GM19463 (cell line): Measurements from ENCODE around the gene SCARB1.

Source experiments
- ATAC-seq: cut with Tn5 transposase; IDR thresholded peaks from one replicate; pipeline ENCODE4 v1.9.1; 2021; ENCODE audit warnings: mild to moderate bottlenecking, moderate library complexity; ENCODE audit not compliant: unreplicated experiment

Gene SCARB1

DNA sequence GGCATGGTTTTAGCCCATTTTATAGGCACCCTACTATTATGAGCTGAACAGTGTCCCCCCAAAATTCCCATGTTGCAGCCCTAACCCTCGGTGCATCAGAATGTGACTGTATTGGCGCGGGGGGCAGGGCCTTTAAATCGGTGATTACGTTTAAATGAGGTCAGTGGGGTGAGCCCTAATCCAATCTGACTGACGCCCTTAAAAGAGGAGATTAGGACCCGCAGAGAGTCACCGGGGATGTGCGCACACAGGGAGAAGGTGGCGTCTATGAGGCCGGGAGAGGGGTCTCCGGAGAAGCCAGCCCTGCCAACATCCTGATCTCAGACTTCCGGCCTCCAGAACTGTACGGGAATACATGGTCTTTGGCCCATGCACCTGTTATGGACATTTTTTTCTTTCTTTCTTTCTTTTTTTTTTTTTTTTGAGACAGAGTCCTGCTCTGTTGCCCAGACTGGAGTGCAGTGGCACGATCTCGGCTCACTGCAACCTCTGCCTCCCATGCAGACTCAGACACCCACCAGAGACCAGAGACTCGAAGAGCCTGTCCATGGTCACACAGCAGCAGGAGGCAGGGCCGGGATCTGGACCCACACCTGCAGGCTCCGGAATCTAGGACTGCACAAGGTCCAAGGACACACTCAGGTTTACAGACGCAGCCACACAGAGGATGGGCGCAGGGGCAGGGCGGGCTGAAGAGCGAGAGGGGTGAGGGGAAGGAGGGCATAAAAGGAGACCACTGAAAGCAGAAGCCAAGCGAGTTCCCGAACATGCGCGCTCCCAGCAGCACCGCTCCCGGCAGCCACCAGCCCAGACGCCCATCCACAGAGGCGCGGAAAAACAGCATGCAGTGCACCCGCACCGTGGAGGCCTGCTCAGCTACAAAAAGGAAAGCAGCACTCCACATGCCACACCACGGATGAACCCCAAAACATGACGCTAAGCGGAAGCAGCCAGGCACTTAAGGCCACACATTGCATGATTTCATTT lies 19.0 kb downstream of the SCARB1 start:
- ATAC-seq = no peak

GRCh38 chr12:124842800-124843510 lies 20.7 kb downstream of the SCARB1 start:
- ATAC-seq = no peak

DNA sequence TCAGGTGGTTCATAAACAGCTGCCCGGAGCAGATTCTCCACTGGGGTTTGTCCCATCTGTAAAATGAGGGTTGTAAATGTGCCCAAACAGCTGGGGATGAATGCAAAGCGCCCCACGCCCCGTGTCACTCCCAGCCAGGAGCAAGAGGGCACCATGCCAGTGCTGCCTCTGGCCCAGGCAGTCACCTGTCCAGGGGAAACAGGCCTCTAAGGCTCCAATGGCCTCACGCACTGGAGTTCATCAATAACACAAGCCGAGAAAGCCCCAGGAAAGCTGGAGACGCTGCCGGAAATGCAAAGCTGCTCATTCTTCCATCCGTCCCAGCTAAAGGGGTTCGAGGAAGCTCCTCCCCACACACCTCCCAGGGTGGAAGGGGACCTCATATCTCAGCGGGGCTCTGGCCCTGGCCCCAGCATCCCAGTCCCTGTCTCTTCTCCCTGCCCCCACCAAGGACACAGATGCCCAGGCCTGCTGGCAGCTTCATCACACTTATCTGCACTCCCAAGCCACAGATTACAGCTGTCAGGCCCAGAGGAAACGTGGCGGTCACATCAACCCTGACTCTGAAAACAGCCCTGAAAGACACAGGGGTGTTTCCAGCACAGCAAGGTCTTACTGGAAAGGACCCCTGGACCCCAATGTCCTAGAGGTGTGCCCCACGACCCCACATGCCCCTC lies 21.5 kb downstream of the SCARB1 start:
- no peak for ATAC-seq

DNA sequence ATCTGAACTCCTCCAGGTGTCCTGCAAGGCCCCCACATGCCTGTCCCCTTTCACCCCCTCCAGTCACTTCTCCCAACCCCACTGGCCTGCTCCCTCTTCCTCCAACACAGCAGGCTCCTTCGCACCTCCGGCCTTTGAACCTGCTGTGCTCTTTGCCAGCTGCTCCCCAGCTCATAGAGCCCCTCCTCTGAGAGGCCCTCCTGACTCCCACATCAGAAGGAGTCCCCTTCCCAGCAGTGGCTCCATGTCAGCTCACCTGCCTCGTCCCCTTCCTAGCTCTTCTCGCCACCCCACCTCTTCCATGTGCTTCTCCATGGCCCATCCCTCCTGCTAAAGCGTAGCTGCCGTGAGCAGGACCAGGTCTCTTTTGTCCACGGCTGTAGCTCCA lies 22.1 kb downstream of the SCARB1 start:
- ATAC-seq = no peak

DNA sequence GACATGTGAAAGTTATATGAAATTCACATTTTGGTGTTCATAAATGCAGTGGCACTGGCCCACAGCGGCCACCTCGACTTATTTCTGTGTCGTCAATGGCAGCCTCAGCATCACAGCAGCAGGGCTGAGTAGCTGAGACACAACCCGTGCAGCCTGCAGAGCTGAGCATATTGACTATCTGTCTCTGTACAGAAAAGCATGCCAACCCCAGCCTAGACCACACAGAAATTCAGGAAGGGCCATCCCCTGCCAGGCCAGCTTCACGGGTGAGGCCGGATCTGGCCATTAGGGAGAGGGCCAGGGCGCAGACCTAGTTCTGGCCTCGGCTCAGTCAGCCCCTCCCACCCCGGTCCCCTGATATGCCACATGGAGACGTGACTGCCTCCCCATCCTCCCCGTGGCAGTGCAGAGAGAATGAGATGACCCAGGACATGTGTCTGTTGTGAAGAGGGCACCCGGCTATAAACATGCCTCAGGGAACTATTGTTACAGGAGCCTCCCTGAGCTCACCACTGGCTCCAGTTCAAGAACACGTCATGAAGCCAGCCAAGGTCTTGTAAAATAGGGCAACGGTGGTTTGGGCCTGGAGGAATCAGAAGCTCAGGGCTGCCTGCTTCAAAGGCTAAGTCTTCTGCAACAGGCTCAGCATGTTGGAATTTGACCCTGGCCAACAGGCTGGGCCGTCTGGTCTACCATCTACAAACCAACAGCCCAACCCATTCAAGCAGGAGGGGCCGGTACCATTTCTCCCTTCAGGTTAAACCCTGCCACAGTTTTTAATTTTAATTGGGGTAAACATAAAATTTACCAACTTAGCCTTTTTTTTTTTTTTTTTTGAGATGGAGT lies 25.5 kb downstream of the SCARB1 start:
- ATAC-seq = no peak

DNA sequence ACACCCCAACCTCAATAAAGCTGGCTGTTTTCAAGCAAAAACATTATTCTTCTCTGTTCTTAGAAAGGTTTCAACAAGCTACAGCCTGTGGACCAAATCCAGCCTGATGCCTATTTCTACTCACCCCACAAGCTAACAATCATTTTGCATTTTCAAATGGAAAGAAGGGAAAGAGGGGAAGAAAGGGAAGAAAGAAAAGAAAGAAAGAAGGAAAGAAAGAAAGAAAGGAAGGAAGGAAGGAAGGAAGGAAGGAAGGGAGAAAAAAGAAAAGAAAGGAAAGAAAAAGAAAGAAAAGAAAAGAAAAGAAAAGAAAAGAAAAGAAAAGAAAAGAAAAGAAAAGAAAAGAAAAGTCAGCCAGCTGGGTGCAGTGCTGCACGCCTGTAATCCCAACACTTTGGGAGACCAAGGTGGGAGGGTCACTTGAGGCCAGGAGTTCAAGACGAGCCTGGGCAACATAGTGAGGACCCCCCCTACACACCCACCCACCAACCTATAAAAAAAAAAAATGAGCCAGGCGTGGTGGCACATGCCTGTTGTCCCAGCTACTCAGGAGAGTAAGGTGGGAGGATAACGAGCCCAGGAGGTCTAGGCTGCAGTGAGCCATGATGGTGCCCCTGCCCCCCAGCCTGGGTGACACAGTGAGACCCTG lies 26.3 kb downstream of the SCARB1 start:
- no peak for ATAC-seq

DNA sequence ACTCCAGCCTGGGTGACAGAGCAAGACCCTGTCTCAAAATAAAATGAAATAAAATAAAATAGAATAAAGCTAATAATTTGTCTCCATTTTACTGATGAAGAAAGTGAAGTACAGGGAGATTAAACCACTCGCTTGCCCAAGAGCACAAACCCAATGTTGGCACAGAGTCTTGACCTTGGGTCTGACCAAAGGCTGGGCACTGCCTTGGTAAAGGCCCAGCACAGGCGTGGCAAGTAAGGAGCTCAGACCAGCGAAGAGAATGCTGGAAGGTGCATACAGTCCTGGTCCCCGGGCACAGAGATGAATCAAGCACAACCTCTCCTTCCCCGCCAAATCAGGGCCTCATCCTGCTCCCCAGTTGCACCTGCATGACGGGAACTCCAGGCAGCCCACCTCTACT lies 26.9 kb downstream of the SCARB1 start:
- no peak for ATAC-seq

DNA sequence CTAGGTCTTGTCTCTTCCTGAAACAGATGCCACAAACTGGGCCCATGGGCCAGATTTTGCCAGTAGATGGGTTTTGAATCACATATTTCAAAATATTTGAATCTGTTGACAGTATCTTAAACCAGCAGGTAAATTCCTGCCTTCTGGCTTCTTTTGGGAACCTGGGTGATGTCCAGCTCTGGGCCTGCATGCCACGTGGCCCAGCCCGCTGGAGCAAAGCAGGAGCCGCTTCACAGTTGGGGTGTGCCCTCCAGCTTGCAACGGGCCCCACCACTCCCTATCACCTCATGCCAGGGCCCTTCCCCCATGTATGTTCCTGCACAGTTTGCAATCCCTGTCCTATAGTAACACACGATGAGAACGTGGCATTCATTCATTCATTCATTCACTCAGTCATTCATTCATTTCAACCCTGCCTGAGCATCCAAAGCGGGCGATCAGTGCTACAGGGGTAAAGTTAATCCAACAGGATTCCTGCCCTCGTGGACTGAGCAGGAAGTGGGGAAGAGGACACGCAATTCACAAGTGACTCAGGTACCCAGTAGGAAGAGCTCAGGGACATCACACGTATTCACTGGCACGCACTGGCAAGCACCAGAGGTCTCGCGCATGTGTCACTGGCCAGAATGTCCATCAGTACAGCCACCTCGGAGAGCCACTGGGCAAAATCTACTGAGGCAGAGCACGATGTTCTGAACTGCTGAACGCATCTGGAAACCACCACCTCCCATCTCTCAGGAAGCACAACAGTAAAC lies 27.8 kb downstream of the SCARB1 start:
- ATAC-seq = no peak

GRCh38 chr12:124834822-124835221 lies 28.8 kb downstream of the SCARB1 start:
- no peak for ATAC-seq

GRCh38 chr12:124833693-124834122 lies 30.0 kb downstream of the SCARB1 start:
- ATAC-seq = no peak

- no peak for ATAC-seq
These were observed 30.8 kb downstream of the SCARB1 start for GRCh38 chr12:124832856-124833255.

DNA sequence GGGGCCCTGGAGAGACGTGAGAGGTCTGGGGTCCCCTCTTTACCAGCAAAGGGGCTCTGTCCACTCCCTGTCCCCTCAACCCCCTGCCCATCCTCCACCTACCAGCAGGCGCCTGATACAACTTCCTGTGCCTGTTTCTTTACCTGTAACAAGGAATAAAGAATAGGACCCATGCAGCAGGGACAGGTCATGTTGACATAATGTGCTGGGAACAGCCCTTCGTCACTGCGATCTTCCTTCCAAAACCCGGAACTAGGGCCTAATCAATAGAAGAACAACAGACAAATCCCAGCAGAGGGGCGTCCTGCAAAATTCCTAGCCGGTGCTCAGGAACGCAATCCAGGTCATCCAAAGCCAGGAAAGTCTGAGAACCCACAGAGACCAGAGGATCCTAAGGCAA lies 32.1 kb downstream of the SCARB1 start:
- ATAC-seq = no peak

GRCh38 chr12:124830306-124830705 lies 33.4 kb downstream of the SCARB1 start:
- no peak for ATAC-seq

DNA sequence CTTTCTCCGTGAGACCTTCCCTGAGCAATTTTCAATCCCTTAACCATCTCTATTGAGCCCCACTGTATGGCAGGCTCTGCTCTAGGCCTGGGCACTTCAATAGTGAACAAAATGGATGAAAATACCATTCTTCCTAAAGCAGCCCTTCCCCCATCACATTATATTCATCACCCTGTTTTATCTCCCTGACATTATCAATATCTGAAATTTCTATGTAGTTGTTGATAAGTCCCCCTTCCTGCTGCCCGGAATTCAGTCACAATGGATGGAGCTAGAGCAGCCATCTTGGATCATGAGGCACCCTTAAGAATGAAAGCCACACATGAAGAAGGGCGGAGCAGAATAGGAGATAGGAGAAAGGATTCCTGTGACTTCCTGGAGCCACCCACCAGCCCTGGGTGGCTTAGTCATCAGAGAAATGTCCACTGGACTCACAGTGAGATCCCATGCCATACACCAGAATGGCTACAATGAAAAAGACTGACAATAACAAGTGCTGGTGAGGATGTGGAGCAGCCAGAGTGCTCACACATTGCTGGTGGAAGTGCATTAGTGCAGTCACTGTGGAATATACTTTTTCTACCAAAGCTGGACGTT lies 33.9 kb downstream of the SCARB1 start:
- no peak for ATAC-seq

DNA sequence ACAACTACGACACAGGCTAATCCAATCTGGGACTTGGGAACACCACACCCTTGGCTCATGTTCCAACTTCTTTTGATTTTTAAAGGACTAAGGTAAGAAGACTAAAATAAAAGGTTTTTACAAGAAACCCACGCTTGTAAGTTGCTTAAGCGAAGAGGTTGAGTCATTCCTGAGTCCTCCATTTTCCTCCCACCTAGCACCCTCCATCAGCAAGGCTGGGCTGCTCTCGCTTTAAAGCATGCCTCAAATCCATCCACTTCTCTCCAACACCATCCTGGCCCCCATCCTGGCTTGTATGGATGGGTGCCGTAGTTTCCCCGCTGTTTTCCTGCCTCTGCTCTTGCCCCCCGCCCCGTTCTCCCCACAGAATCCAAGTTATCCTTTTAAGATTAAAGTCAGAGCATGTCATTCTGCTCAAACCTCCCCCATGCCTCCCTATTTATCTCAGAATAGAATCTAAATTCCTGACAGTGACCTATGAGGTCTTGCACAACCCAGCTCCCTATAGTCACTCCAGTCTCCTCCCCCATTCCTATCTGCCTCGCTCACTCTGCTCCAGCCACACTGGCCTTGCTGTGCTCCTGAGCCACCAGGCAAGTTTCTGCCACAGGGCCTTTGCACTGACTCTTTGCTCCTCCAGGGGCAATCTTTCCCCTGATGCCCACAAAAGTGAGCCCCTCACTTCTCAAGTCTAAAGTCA lies 34.5 kb downstream of the SCARB1 start:
- ATAC-seq = no peak

GRCh38 chr12:124828264-124829007 lies 35.2 kb downstream of the SCARB1 start:
- ATAC-seq = peak; percentile 45

DNA sequence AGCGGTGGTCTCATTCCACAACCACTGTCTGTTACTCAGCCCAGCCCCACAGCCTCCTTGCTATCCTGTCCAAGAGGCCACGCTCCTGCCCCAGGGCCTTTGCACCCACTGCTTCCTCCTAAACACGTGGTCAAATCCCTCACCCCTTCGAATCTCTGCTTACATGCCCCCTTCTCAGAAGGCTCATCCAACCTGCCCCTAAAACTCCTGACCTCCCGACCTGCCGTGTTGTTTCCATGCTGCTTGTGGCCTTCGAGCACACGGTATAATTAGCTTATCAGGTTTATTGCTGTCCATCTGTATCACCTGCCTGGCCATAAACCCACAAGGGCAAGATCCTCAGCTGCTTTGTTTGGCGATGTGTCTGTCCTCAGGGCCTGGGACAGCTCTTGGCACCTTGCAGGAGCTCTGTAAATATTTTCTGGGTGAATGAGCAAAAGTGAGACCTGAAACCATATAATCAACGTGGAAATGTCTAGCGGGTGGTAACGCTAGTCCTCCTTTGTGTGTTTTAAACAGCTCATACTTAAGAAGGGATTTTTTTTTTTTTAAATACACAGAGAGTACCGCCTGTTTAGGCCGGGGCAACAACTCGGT lies 36.0 kb downstream of the SCARB1 start:
- peak; percentile 86 for ATAC-seq
